Ishikawa (cell line): ENCODE measurements around the gene OR6K3.

Experiments
- CEBPB ChIP-seq: IDR thresholded peaks from 2 replicates; pipeline ENCODE4 v1.6.1; 2012
- CREB1 ChIP-seq: IDR thresholded peaks from 2 replicates; pipeline ENCODE4 v1.6.1; 2012; ENCODE audit warnings: low read depth
- RAD21 ChIP-seq: IDR thresholded peaks from 2 replicates; pipeline ENCODE4 v1.6.1; 2012; ENCODE audit warnings: low read depth

DNA sequence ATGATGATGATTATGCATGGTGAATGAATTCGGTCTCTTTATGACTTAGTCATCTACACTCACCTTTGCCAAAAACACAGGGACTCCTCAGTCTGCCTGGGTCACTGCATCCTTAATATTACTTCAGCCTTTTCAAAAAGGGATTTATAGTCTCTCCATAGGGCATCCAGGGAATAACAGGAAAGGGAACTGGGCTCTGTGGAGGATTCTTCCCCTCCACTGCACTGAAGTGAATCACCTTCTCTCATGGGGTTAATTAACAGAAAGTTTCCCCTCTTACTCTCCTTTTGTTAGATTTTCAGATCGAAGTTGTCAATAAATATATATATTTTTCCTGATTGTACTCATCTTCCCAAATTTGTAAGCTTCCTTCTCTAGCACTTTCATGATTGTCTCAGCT is at the start of gene OR6K3:
- no peak for TF ChIP-seq CREB1
- no peak for TF ChIP-seq RAD21
- no peak for TF ChIP-seq CEBPB
